PC-3 (cell line): ENCODE results near the gene LSM12. TPM values are rescaled to one million over a fixed set of nuclear protein-coding genes. Genes with fewer than 3 reads are reported as not detected.

Experiments
- ATAC-seq: fragments of 200-7000 bp; cut with Tn5 transposase; 2 replicates; pipeline ENCODE4 v1.9.1; 2020; ENCODE audit warnings: mild to moderate bottlenecking, moderate library complexity
- BruUV-seq: library from RNA; stranded (reverse); fragments of 400-500 nt; replicated peaks from 2 replicates; lab custom pipeline; 2021; lab: Mats Ljungman, UMichigan
- CTCF ChIA-PET: fragments of 300-600 bp; sonication (Branson Sonifier 250); formaldehyde crosslinking; loops from one replicate; lab custom pipeline; 2022; ENCODE audit warnings: antibody characterized with exemption; lab: Charles Lee
- POLR2A ChIA-PET: fragments of 300-600 bp; sonication (Branson Sonifier 250); formaldehyde crosslinking; loops from one replicate; lab custom pipeline; 2022; ENCODE audit warnings: antibody characterized with exemption; ENCODE audit not compliant: unreplicated experiment; lab: Charles Lee
- DNase-seq: peaks from one replicate; pipeline ENCODE4 v3.0.0-alpha.2; 2015
- H2AFZ ChIP-seq: fragments of 300-600 bp; sonication (generic); 2 replicates; pipeline ENCODE4 v1.6.0; 2016; ENCODE audit warnings: antibody characterized with exemption, low read length
- H3F3A ChIP-seq: fragments of 300-600 bp; sonication (generic); one replicate; pipeline ENCODE4 v1.6.0; 2017; ENCODE audit warnings: antibody characterized with exemption, low read length, control low read depth, mild to moderate bottlenecking; ENCODE audit not compliant: unreplicated experiment
- H3K27ac ChIP-seq: fragments of 300-600 bp; sonication (generic); 2 replicates; pipeline ENCODE4 v1.5.1; 2016; ENCODE audit warnings: mild to moderate bottlenecking, low read length
- H3K27me3 ChIP-seq: fragments of 300-600 bp; sonication (generic); 2 replicates; pipeline ENCODE4 v1.6.1; 2016; ENCODE audit warnings: low read length, mixed read lengths
- H3K36me3 ChIP-seq: fragments of 300-600 bp; sonication (generic); 2 replicates; pipeline ENCODE4 v1.6.1; 2016; ENCODE audit warnings: low read depth, mixed run types, low read length, mixed read lengths
- H3K4me1 ChIP-seq: fragments of 300-600 bp; sonication (generic); 2 replicates; pipeline ENCODE4 v1.5.1; 2016; ENCODE audit warnings: low read length; ENCODE audit not compliant: insufficient read depth
- H3K4me2 ChIP-seq: fragments of 300-600 bp; sonication (generic); 2 replicates; pipeline ENCODE4 v1.6.0; 2016; ENCODE audit warnings: low read length
- H3K4me3 ChIP-seq: fragments of 300-600 bp; sonication (generic); 2 replicates; pipeline ENCODE4 v1.5.1; 2016; ENCODE audit warnings: mild to moderate bottlenecking, low read length, mixed read lengths
- H3K79me2 ChIP-seq: fragments of 300-600 bp; sonication (generic); 2 replicates; pipeline ENCODE4 v1.6.1; 2017; ENCODE audit warnings: low read length, mixed read lengths
- H3K9ac ChIP-seq: fragments of 300-600 bp; sonication (generic); 2 replicates; pipeline ENCODE4 v1.6.0; 2016; ENCODE audit warnings: mild to moderate bottlenecking, low read length
- H3K9me2 ChIP-seq: fragments of 300-600 bp; sonication (generic); replicated peaks from 2 replicates; pipeline ENCODE4 v1.6.1; 2016; ENCODE audit warnings: mixed run types, low read length, mixed read lengths
- H3K9me3 ChIP-seq: fragments of 300-600 bp; sonication (generic); 2 replicates; pipeline ENCODE4 v1.6.1; 2016; ENCODE audit warnings: low read length, mixed read lengths
- H4K20me1 ChIP-seq: fragments of 300-600 bp; sonication (generic); 2 replicates; pipeline ENCODE4 v1.6.1; 2016; ENCODE audit warnings: low read length, mixed read lengths
- CTCF ChIP-seq: fragments of 300-600 bp; sonication (generic); conservative IDR thresholded peaks from 2 replicates; pipeline ENCODE4 v1.5.1; 2017; ENCODE audit warnings: antibody characterized with exemption, low read depth, mild to moderate bottlenecking, low read length
- EZH2 ChIP-seq: fragments of 300-600 bp; sonication (generic); IDR thresholded peaks from one replicate; pipeline ENCODE4 v1.6.1; 2017; ENCODE audit warnings: antibody characterized with exemption, mild to moderate bottlenecking, low read length; ENCODE audit not compliant: unreplicated experiment
- EZH2phosphoT487 ChIP-seq: fragments of 300-600 bp; sonication (generic); IDR thresholded peaks from 2 replicates; pipeline ENCODE4 v1.6.1; 2018; ENCODE audit warnings: mild to moderate bottlenecking, antibody characterized with exemption, low read length, borderline replicate concordance
- intact Hi-C: fragments of 100-400 bp; cut with micrococcal nuclease; formaldehyde crosslinking; loops from 2 replicates; pipeline ENCODE4 v1.9.0; 2023
- total RNA-seq: library from RNA; depleted of rRNA; stranded (reverse); fragments of >200 nt; gene quantifications from 2 replicates; pipeline ENCODE4 v1.2.3, GENCODE V29; 2014

LSM12 gene
- total RNA-seq, 1 experiment from 2014 or later: 118 TPM

- Histone ChIP-seq H3K9me3 (no peaks in the 10 kb centered on the region), H3F3A (no peaks in the 10 kb centered on the region), H3K27me3 (no peaks in the 10 kb centered on the region), H3K9me2 (no peaks in the 10 kb centered on the region), H3K9ac (peak overlapping the region; percentile 41), H4K20me1 (no peaks in the 10 kb centered on the region), H3K4me3 (peak overlapping the region; percentile 17; the same call in 1 of the 2 replicates), H3K27ac (peak overlapping the region; percentile 57), H3K36me3 (no peaks in the 10 kb centered on the region), H2AFZ (peak overlapping the region; percentile 42; the same call in 1 of the 2 replicates), H3K4me2 (peak overlapping the region; percentile 62), H3K4me1 (peaks cover 14% of the 10 kb centered on the region), H3K79me2 (no peaks in the 10 kb centered on the region)
- ChIA-PET CTCF (interaction anchor here (0.5 to 1.1 kb wide), 2 partner anchors 12 to 45 kb away, joined by 4 to 10 read pairs; no protein-coding TSS in a partner anchor), POLR2A (no interaction called here)
- no peak for TF ChIP-seq CTCF
- TF ChIP-seq EZH2: no peak
- TF ChIP-seq EZH2phosphoT487: no peak
- intact Hi-C loops: no loop called here
- ATAC-seq (peak; percentile 87), DNase-seq (peak; percentile 65)
- BruUV-seq: TSS peak; percentile 75
These were observed 29.4 kb upstream of the LSM12 start for GRCh38 chr17:44095647-44096496.

- Histone ChIP-seq H3K9ac (no peak overlapping the region), H2AFZ (no peak overlapping the region), H3F3A (no peaks in the 10 kb centered on the region), H3K36me3 (no peaks in the 10 kb centered on the region), H4K20me1 (no peaks in the 10 kb centered on the region), H3K27ac (no peak overlapping the region), H3K9me3 (no peaks in the 10 kb centered on the region), H3K9me2 (no peaks in the 10 kb centered on the region), H3K27me3 (no peaks in the 10 kb centered on the region), H3K4me3 (peak overlapping the region; percentile 17; the same call in 1 of the 2 replicates), H3K4me2 (peak overlapping the region; percentile 62), H3K4me1 (peaks cover 14% of the 10 kb centered on the region), H3K79me2 (no peaks in the 10 kb centered on the region)
- POLR2A ChIA-PET: no interaction called here
- ATAC-seq: peak; percentile 3; the same call in 1 of the 2 replicates
- intact Hi-C loops: no loop called here
- CTCF ChIA-PET: interaction anchor here (1.1 kb wide), 1 partner anchor 12 kb away, joined by 4 read pairs; no protein-coding TSS in a partner anchor
- DNase-seq: no peak
- no TSS peak for BruUV-seq
- TF ChIP-seq EZH2phosphoT487 (no peak), CTCF (no peak), EZH2 (no peak)
These were observed 28.8 kb upstream of the LSM12 start for GRCh38 chr17:44095388-44095646.
